Liver (tissue), 3 donors: ENCODE measurements around the gene OCA2.

Source experiments
- RAD21 ChIP-seq, 2 donors: IDR thresholded peaks; 2 replicates each; pipeline ENCODE4 v1.6.1; 2016; ENCODE audit warnings: antibody characterized with exemption in 2 of 2, mild to moderate bottlenecking in 2 of 2
- SP1 ChIP-seq: IDR thresholded peaks from 2 replicates; pipeline ENCODE4 v1.6.1; 2018; ENCODE audit warnings: antibody characterized with exemption, mild to moderate bottlenecking
- YY1 ChIP-seq: IDR thresholded peaks from 2 replicates; pipeline ENCODE4 v1.6.1; 2016; ENCODE audit warnings: antibody characterized with exemption, mild to moderate bottlenecking
- TF ChIP-seq, protein P1 (sequence below): fragments of 150-350 bp; IDR thresholded peaks from 2 replicates; pipeline ENCODE4 v1.5.1; 2017; ENCODE audit warnings: improper control_type of control experiment, low read depth, low read length; ENCODE audit not compliant: missing input control
- TF ChIP-seq, protein P2 (sequence below): IDR thresholded peaks from 2 replicates; pipeline ENCODE4 v1.6.1; 2016; ENCODE audit warnings: antibody characterized with exemption, mild to moderate bottlenecking
- TF ChIP-seq, protein P3 (sequence below): IDR thresholded peaks from 2 replicates; pipeline ENCODE4 v1.6.1; 2016; ENCODE audit warnings: antibody characterized with exemption
- TF ChIP-seq, protein P4 (sequence below): IDR thresholded peaks from 2 replicates; pipeline ENCODE4 v1.6.1; 2016; ENCODE audit warnings: antibody characterized with exemption
- donor health status: healthy.
- donor health status: healthy.

DNA sequence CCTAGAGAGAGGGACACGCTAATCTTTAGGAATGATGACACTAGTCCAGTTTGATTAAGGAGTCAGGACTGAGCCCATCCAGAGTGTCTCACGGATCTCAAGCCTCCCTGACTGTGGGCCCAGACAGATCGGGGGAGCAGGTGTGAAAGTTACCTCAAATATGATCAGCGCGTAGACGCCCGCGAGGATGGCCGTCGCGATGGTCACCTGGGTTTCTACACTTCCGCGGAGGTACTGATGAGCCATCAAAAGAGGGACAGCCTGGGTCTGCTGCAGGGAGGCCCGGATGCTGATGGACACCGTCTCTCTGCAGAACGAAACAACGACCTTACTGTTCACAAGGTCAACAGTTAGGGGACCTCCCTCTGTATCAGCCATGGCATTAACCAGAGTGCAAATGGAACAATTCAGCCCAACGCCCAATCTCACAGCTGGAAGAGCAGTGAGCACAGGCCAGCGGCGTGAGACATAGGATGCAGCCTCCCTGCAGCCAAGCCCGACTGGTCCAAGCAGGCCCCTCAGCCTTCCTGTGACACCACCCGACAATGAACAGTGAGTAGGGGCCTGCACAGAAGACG, 84.4 kb downstream of the OCA2 start:
- TF ChIP-seq YY1 (no peak), SP1 (no peak), RAD21 (IDR thresholded peaks at IDR 0.05) (no peak)
- TF ChIP-seq, protein P1, sequence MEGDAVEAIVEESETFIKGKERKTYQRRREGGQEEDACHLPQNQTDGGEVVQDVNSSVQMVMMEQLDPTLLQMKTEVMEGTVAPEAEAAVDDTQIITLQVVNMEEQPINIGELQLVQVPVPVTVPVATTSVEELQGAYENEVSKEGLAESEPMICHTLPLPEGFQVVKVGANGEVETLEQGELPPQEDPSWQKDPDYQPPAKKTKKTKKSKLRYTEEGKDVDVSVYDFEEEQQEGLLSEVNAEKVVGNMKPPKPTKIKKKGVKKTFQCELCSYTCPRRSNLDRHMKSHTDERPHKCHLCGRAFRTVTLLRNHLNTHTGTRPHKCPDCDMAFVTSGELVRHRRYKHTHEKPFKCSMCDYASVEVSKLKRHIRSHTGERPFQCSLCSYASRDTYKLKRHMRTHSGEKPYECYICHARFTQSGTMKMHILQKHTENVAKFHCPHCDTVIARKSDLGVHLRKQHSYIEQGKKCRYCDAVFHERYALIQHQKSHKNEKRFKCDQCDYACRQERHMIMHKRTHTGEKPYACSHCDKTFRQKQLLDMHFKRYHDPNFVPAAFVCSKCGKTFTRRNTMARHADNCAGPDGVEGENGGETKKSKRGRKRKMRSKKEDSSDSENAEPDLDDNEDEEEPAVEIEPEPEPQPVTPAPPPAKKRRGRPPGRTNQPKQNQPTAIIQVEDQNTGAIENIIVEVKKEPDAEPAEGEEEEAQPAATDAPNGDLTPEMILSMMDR = no peak
- TF ChIP-seq, protein P2, sequence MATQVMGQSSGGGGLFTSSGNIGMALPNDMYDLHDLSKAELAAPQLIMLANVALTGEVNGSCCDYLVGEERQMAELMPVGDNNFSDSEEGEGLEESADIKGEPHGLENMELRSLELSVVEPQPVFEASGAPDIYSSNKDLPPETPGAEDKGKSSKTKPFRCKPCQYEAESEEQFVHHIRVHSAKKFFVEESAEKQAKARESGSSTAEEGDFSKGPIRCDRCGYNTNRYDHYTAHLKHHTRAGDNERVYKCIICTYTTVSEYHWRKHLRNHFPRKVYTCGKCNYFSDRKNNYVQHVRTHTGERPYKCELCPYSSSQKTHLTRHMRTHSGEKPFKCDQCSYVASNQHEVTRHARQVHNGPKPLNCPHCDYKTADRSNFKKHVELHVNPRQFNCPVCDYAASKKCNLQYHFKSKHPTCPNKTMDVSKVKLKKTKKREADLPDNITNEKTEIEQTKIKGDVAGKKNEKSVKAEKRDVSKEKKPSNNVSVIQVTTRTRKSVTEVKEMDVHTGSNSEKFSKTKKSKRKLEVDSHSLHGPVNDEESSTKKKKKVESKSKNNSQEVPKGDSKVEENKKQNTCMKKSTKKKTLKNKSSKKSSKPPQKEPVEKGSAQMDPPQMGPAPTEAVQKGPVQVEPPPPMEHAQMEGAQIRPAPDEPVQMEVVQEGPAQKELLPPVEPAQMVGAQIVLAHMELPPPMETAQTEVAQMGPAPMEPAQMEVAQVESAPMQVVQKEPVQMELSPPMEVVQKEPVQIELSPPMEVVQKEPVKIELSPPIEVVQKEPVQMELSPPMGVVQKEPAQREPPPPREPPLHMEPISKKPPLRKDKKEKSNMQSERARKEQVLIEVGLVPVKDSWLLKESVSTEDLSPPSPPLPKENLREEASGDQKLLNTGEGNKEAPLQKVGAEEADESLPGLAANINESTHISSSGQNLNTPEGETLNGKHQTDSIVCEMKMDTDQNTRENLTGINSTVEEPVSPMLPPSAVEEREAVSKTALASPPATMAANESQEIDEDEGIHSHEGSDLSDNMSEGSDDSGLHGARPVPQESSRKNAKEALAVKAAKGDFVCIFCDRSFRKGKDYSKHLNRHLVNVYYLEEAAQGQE = no peak
- TF ChIP-seq, protein P3, sequence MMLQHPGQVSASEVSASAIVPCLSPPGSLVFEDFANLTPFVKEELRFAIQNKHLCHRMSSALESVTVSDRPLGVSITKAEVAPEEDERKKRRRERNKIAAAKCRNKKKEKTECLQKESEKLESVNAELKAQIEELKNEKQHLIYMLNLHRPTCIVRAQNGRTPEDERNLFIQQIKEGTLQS = no peak
- TF ChIP-seq, protein P4, sequence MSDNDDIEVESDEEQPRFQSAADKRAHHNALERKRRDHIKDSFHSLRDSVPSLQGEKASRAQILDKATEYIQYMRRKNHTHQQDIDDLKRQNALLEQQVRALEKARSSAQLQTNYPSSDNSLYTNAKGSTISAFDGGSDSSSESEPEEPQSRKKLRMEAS = no peak
